Esophagus squamous epithelium (tissue), 5 donors: Measurements from ENCODE around the gene DLG5. TPM values are rescaled to one million over a fixed set of nuclear protein-coding genes. Genes with fewer than 3 reads are reported as not detected.

ENCODE experiments used
- DNase-seq: peaks from one replicate; lab custom pipeline; 2025; lab: John Stamatoyannopoulos, UW
- H3K27ac ChIP-seq, 4 donors: fragments of 200-600 bp; sonication (generic); one replicate each; pipeline ENCODE4 v1.5.1; 2016 to 2019; ENCODE audit warnings: mild to moderate bottlenecking in 1 of 4
- H3K27me3 ChIP-seq, 4 donors: fragments of 200-600 bp; sonication (generic); 1 replicate in 3 of 4; 2 replicates in 1 of 4; pipeline versions ENCODE4 v1.5.1 to v1.6.0; 2017 to 2021; ENCODE audit warnings: antibody characterized with exemption in 1 of 4
- H3K36me3 ChIP-seq, 3 donors: fragments of 200-600 bp; sonication (generic); one replicate each; pipeline ENCODE4 v1.5.1; 2016 to 2019
- H3K4me1 ChIP-seq, 3 donors: fragments of 200-600 bp; sonication (generic); one replicate each; pipeline ENCODE4 v1.5.1; 2017 to 2019
- H3K4me3 ChIP-seq, 4 donors: fragments of 200-600 bp; sonication (generic); 1 replicate in 3 of 4; 2 replicates in 1 of 4; pipeline ENCODE4 v1.5.1; 2016 to 2019; ENCODE audit warnings: mild to moderate bottlenecking in 2 of 4, moderate library complexity in 1 of 4
- H3K9me3 ChIP-seq, 3 donors: fragments of 200-600 bp; sonication (generic); one replicate each; pipeline ENCODE4 v1.5.1; 2016 to 2019
- CTCF ChIP-seq, 6 experiments: fragments of 450-650 bp in 4 of 6; fragments of 200-600 bp in 2 of 6; sonication (generic) in 2 of 6; IDR thresholded peaks; one replicate each; pipeline ENCODE4 v1.5.1; 2016 to 2019; ENCODE audit warnings: antibody characterized with exemption in 6 of 6, mild to moderate bottlenecking in 4 of 6, moderate library complexity in 4 of 6
- POLR2A ChIP-seq, 4 donors: fragments of 450-650 bp; IDR thresholded peaks; one replicate each; pipeline ENCODE4 v1.6.1; 2017; ENCODE audit warnings: antibody characterized with exemption in 4 of 4, mild to moderate bottlenecking in 4 of 4, moderate library complexity in 3 of 4
- WGBS, 2 donors: methylation state at CpG; one replicate each; pipeline ENCODE4 v1.1.5; 2018; 5-methylcytosine and 5-hydroxymethylcytosine counted together
- intact Hi-C: fragments of 100-400 bp; cut with DNase I; formaldehyde crosslinking; loops from one replicate; pipeline ENCODE4 v1.15.0; 2022
- total RNA-seq, 4 donors: library from RNA; depleted of rRNA; stranded (reverse); fragments of >200 nt; gene quantifications; one replicate each; pipeline ENCODE4 v1.1.0, GENCODE V29; 2016
- donor health status: DM: yes; HTN: yes; CAD: no.

Gene DLG5
- total RNA-seq, 4 donors from 2014 or later = 34.1 to 50.9 (median 41.3) TPM

GRCh38 chr10:77961668-77962067 is 35.1 kb upstream of the DLG5 start:
- intact Hi-C loops = no loop called here
- H3K9me3 ChIP-seq = no peaks in the 10 kb centered on the region
- no peak overlapping the region for H3K27ac ChIP-seq
- H3K4me3 ChIP-seq = no peak overlapping the region
- WGBS, 2 donors = 95 to 96% methylated on average over 6 of the region's 6 CpGs
- H3K4me1 ChIP-seq = peaks cover 0 to 25% (median 13%) of the 10 kb centered on the region in 3 donors
- H3K36me3 ChIP-seq = no peaks in the 10 kb centered on the region
- H3K27me3 ChIP-seq = no peaks in the 10 kb centered on the region
- TF ChIP-seq POLR2A (IDR thresholded peaks at IDR 0.05) (no peak), CTCF (IDR thresholded peaks at IDR 0.05) (no peak)
- no peak for DNase-seq

- 83 to 87% methylated on average over 6 of the region's 6 CpGs for WGBS, 2 donors
- Histone ChIP-seq H3K27me3 (no peaks in the 10 kb centered on the region), H3K36me3 (no peaks in the 10 kb centered on the region), H3K27ac (no peak overlapping the region), H3K4me1 (peaks cover 0 to 25% (median 13%) of the 10 kb centered on the region in 3 donors), H3K9me3 (no peaks in the 10 kb centered on the region), H3K4me3 (no peak overlapping the region)
- TF ChIP-seq CTCF (IDR thresholded peaks at IDR 0.05) (no peak), POLR2A (IDR thresholded peaks at IDR 0.05) (no peak)
- intact Hi-C loops = no loop called here
- no peak for DNase-seq
These were observed 34.3 kb upstream of the DLG5 start for GRCh38 chr10:77960829-77961329.

GRCh38 chr10:77959887-77960455 is 33.4 kb upstream of the DLG5 start:
- TF ChIP-seq CTCF (IDR thresholded peaks at IDR 0.05) (peak in 1 of 6 experiments; percentile 17), POLR2A (IDR thresholded peaks at IDR 0.05) (no peak)
- intact Hi-C loops = no loop called here
- no peak overlapping the region for H3K4me3 ChIP-seq
- H3K9me3 ChIP-seq = no peaks in the 10 kb centered on the region
- H3K27me3 ChIP-seq = no peaks in the 10 kb centered on the region
- DNase-seq = no peak
- H3K36me3 ChIP-seq = no peaks in the 10 kb centered on the region
- peaks cover 0 to 21% (median 13%) of the 10 kb centered on the region in 3 donors for H3K4me1 ChIP-seq
- H3K27ac ChIP-seq = peak overlapping the region; percentile 13 to 82 (median 60)
- 59 to 64% methylated on average over 7 to 8 of the region's 8 CpGs for WGBS, 2 donors

- WGBS, 2 donors = 14 to 35% methylated on average over 2 to 4 of the region's 4 CpGs
These were observed 32.8 kb upstream of the DLG5 start for GRCh38 chr10:77959384-77959783.

More at GRCh38 chr10:77959384-77959783, 32.8 kb upstream of the DLG5 start:
- TF ChIP-seq CTCF (IDR thresholded peaks at IDR 0.05) (no peak), POLR2A (IDR thresholded peaks at IDR 0.05) (no peak)
- Histone ChIP-seq H3K4me3 (no peak overlapping the region), H3K4me1 (peaks cover 0 to 21% (median 13%) of the 10 kb centered on the region in 3 donors), H3K27me3 (no peaks in the 10 kb centered on the region), H3K36me3 (no peaks in the 10 kb centered on the region), H3K27ac (peak overlapping the region; percentile 53 to 82 (median 60)), H3K9me3 (no peaks in the 10 kb centered on the region)
- DNase-seq = no peak
- intact Hi-C loops = no loop called here
